HG03521 (cell line): ENCODE results near the gene DBH.

ENCODE experiments used
- ATAC-seq: cut with Tn5 transposase; IDR thresholded peaks from one replicate; pipeline ENCODE4 v1.9.1; 2021; ENCODE audit warnings: mild to moderate bottlenecking, moderate library complexity; ENCODE audit not compliant: unreplicated experiment

Gene DBH

DNA sequence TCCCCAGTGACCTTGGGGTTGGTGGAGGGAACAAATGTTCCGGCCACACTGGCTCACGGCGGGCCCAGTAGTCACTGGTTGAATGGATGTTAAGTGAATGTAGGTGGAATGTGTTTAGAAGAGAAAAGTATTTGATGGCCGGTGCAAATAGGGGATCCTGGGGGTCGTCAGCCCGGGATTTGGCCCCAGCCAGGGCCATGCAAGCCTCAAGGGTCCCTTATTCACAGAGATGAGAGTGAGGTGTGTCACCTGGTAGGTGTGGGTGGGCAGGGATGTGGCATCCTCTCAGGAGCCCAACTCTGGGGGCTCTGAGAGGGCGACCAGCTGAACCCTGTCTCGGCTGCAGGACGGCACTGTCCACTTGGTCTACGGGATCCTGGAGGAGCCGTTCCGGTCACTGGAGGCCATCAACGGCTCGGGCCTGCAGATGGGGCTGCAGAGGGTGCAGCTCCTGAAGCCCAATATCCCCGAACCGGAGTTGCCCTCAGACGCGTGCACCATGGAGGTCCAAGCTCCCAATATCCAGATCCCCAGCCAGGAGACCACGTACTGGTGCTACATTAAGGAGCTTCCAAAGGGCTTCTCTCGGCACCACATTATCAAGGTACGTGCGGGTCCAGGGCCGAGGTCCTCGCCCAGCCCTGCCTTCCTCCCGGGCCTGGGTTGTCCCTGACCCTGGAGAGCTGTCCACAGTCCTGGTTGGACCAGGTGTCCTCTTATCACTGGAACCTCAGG, 5.9 kb downstream of the DBH start:
- ATAC-seq: no peak

DNA sequence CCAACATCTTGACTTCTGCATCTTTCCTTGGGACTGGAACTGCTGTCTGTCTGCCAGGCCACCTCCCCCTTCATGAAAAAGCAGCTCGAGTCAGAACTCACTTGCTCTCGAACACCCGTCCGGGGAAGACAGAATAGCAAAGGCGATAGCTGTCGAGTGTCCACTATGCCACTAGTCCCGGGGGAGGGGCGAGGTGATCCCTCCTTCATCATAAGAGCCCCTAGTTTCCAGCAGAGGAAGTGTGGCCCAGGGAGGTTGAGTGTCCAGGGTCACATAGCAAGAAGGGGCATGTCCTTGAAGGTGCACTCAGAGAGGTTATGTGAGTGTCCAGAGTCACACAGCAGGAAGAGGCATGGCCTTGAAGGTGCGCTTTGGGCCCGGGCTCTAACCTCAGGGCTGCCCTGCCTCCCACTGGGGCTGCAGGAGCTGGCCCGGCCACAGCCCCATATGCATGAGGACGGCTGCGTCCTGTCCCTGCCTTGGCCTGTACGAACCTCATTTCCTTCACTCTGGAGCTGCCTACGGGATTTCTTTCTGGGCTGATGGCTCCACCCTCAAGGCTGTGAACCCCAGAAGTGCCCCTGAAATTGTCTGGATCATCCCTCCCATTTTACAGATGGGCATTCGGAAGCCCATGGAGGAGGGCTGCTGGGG, 6.7 kb downstream of the DBH start:
- no peak for ATAC-seq

DNA sequence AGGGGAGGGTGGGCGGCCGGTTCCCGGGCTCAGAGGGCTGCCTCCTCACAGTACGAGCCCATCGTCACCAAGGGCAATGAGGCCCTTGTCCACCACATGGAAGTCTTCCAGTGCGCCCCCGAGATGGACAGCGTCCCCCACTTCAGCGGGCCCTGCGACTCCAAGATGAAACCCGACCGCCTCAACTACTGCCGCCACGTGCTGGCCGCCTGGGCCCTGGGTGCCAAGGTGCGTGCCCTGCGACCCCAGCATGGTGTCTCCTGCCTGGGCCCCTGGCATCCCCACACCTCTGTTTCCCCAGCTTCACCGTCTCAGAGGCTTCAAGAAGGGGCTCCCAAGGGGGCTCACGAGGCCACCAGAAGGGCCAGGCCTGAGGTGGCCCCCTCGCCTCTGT, 7.2 kb downstream of the DBH start:
- no peak for ATAC-seq

DNA sequence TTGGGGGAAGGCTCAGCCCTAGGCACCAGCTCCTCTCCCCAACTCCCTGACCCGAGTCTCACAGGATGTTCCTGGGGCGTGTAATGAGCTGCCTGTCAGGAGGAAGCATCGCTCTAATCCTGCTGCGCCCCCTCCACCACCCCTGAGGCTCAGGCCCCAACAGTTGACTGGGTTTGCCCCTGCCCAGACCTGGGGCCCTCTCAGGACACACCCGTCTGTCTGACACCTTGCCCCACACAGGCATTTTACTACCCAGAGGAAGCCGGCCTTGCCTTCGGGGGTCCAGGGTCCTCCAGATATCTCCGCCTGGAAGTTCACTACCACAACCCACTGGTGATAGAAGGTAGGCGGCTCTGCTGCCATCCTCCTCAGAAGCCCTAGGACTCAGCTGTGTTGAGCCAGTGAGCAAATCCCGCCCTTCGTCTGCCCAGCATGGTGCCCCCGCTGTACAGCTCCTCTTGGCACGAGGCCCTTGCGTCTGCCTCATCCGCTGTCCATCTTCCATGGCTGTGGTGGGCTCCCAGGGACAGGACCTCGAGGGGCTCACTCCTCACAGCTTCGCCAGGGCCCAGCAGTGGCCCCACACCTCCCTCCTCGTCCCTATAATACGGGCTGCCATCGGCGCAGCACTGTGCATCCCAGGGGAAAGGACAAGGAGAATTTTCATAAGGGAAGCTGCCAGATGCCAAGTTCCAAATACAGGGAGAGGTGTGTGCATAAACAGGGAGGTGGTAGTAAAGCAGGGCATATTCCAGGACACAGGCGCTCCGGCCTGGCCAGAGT, 8.0 kb downstream of the DBH start:
- ATAC-seq: no peak

DNA sequence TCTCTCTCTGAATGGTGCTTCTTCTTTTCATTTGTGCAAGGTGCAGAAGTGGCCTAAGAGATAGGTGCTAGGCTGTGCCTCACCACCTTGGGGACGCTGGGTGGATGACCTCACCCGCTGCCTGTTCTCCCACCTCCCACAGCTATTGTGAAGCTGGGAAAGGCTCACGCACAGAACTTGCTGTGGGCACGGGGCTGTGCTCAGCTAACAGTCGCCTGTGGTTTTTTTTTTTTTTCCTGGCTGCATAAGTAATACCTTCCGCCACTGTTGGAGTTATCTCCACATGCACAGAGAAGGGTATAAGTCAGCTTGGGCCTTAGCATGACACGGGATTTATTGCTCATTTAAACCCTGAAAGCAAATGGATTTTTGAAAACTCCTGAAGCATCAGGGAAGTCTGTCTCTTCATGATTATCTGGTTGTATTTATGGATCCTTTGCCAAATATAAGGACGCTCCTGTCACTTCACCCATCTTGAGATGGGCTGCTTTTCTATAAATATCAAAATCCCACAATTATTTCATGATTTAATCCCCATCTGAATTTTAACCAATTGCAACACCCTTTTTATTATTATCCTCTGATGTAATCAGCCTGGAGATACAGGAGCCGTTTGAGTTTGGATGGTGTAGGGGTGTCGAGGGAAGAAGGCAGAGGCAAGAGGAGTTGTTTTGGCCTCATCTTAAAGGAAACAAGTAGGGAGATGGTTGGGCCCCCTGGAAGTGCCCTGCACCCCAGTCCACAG, 9.0 kb downstream of the DBH start:
- no peak for ATAC-seq

DNA sequence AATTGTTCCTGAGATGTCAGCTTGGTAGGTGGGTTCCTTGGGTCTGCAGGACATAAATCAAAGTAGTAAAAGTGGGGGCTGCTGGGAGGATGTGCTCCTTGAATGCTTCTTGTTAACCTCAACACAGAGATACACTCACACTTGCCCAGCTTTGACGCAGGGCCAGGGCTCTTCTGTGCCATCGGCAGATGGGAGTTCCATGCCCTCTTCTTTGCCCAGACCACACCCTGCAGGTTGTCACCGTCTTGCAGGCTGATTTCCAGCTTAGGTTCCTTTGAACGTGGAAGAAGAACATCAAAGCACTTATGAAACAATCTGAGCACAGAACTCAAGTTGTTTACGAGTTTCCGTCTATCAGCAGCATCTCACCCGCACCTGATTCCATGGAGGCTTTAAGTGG, 11.0 kb downstream of the DBH start:
- ATAC-seq: no peak

DNA sequence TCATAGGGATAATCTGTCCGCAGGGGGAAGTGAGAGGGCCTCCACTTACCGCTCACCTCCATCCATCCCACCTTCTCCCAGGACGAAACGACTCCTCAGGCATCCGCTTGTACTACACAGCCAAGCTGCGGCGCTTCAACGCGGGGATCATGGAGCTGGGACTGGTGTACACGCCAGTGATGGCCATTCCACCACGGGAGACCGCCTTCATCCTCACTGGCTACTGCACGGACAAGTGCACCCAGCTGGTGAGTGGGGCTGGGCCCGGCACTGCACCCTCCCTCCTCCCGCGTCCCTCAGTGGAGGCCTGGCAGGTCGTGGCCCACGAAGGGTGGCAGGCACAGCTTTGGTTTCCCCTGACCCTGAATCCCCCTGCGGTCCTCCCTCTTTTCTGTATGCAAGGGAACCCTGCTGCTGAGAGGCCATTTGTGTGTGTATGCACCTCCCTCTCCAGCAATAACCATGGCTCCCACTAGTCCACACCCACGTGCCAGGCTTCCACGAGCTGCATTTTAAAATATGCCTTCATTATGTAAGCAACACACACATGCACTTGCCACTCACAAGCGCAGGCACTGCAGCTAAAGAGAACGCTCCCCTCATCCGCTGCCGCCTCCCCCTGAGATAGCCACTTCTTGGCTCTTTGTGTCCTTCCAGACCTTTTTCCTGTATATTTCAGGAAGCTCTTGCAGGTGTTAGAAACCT, 11.8 kb downstream of the DBH start:
- no peak for ATAC-seq

DNA sequence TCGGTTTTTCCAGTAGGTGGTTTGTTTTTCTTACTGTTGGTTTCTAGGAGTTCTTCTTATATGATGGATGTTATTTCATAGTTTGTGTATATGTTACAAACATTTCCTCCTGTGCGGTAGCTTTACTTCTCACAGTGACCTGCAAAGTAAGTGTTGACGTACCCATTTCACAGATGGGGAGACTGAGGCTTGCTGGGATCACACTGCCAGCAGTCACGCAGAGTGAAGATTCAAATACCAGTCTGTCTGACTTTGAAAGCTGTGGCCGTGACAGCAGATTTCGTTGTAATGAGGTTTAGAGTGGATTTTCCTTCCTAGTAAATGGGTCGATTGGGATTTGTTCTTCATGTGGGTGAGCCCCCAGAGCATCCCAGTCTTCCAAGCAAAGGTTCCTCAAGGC, 13.0 kb downstream of the DBH start:
- no peak for ATAC-seq

DNA sequence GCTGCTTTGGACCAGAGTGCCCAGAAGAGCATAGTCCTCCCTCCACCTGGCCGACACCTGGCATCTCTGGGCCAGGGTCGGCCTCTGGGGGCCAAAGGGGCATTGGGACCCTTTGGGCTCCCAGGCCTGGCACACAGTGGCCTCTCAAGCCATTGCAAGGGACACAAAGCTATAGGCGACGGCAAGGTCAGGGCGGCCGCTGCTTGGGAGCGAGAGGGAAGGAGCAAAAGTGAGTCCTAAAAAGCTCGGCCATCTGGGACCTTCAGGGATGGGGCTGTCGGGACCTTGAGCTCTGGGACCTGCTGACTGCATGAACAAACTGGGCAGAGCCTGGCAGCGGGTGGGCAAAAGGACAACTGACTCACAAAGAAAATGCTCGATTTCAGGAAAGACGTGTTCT, 13.9 kb downstream of the DBH start:
- ATAC-seq: no peak

DNA sequence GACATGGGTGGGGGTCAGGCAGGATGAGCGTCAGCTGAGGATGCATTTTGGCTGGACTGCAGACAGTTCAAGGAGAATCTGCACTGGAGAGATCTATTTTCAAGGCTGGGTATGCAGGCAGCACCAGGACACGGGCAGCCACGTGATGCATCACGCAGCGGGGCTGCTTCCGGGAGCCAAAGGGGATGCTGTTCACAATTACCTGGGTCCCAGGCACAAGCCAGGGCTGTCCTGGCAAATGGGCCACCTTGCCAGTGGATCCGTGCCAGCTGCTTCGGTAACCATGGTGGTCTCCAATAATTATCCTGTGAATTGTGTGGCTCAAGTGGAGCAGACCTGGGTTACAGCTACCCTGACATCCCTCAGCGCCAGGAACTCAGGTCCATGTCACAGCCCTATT, 17.5 kb downstream of the DBH start:
- no peak for ATAC-seq

DNA sequence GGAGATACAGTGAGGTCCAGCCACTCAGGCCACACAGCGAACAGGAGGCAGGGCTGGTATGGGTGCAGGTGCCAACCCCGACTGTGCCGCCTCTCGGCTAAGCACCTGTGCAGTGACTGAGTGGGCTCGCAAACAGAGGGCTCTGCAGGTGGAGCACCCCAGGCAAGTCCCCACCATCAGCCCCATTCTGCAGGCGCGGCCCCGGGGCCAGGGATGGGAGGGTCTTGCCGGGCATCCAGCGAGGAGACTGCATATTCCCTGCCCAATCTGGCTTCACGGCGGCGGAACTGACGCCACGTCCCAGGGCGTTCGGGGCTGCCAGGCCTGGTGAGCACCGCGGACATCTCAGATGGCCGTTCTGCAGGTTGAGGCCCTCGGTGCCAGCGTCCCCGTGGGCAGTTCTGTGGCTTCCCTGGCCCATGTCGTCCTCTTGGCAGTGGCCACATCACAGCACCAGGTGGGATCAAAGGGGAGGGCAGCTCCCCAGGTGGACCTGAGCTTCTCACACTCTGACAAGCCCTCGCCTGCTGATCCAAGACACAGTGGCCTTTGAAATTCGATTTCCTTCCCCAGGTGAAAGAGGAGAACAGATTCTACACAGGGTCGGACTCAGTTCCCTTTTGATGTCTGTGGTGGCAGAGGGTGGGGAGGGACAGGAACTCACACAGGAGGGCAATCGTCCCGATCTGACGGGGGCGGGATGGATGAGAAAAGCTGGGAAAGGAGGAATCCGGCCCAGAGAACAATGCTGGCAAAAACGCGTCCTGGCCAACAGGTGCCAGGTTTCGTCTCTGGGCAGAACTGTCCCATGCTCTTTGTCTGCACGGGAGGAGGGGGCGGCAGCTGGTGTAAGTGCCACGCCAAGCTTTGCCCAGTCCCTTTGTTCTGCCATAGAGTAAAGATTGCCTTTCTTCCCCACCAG, 18.8 kb downstream of the DBH start:
- no peak for ATAC-seq

DNA sequence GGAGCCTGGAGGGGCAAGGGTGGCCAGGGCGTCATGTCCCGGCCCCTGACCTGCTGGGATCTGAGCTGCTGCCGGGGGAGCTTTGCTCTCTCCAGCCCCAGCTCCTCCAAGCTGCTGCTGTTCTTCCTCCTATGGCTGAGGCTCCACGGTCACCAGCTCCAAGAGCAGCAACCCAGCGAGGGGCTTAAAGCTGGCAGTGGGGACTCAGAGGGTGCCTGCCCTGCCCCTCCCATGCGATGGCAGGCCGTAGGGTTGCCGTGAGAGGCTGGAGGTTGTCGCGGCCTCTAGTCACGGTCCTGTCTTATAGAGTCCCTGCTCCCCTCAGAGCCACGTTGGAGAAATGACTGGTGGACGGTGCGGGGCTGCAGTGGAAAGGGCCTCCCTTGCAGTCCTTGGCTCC, 19.5 kb downstream of the DBH start:
- no peak for ATAC-seq

DNA sequence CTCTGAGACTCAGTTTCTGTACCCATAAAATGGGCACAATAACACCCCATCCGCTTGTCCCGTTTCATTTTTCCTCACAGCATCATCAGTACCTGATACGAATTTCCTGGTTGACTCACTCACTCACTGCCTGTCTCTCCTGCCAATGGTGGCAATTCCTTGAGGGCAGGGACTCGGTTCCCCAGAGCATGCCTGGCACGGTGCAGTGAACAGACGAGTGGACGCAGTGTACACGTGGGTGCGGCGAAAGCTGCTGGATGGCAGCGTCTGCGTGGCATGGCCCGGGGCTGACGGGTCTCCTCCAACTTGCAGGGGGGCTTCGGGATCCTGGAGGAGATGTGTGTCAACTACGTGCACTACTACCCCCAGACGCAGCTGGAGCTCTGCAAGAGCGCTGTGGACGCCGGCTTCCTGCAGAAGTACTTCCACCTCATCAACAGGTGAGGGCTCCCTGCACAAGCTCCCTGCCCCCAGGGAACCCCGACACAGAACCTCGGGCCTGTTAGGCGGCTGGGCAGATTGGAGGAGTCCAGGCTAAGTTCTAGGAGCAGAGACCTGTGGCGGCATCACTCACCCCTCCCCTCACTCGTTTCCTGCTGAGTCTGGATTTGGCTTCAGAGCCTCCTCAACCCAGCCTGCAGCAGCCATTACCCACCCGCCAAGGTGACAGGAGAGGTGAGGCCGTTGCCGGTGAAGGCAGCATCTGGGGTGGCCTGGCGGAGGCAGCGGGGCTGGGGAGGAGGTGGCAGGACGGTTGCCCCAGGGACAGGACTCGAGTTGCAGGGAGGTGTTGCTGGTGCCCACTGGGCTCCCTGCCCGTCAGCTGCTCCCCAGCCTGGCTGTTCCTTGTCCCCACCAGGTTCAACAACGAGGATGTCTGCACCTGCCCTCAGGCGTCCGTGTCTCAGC, 20.3 kb downstream of the DBH start:
- ATAC-seq: no peak

DNA sequence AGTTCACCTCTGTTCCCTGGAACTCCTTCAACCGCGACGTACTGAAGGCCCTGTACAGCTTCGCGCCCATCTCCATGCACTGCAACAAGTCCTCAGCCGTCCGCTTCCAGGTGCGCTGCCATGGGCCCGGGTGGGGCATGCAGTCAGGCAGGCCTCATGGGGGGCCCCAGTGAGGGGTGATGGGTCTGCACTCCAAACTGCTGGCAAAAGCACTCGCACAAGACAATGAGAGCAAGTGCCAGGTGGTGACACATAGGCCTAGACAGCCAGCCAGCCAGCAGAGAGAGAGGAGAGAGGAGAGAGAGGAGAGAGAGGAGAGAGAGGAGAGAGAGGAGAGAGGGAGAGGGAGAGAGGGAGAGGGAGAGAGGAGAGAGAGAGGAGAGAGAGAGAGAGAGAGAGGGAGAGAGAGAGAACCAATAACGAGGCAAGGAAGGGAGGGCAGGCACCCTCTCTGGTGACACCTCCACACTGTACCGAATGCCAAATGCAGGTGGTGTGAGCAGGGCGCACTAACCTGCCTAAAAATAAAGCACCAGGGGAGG, 21.0 kb downstream of the DBH start:
- no peak for ATAC-seq

DNA sequence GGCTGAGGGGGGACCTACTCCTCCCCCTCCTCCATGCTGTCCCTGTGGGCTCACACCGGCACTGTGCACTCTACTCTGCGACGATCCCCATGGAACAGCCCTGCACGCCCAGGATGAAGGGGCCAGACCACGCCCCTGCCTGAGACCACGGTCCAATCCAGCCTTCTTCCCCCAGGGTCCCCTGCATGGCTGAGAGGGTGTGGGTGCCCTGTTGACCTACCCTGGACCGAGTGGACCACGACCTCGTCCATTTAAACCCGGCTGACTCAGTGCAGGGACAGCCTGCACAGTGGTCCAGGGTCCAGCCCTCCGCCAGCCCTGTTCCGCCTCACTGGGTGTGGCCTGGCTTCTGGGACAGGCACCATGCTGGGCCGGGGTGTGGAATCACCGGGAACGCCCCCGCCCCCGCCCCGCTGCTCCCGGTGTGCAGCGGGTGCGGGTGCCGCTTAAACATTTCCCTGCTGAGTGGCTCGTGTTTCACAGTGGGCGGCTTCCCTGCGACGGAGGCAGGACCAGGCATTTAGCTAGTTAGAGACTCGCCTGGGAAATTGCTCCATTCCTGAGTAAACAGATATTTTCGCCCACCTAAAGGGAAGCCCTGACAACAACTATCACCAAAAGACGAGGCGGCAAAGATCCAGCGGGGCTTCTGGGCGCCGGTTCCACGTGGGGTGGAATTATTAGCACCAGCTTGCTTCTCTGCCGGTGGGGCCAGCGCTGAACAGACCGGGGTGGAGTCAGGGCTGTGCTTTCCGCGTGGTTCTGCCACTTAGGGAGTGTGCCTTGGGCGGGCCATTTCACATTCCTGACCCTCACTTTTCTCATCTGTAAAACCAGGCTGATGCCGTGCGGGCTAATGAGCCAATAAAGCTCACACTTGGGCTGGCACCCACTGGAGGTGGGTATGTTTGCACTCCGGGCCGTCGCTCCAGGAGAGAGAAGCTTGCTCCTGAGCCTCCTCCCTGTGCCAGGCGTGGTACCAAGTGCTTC, 22.6 kb downstream of the DBH start:
- no peak for ATAC-seq

DNA sequence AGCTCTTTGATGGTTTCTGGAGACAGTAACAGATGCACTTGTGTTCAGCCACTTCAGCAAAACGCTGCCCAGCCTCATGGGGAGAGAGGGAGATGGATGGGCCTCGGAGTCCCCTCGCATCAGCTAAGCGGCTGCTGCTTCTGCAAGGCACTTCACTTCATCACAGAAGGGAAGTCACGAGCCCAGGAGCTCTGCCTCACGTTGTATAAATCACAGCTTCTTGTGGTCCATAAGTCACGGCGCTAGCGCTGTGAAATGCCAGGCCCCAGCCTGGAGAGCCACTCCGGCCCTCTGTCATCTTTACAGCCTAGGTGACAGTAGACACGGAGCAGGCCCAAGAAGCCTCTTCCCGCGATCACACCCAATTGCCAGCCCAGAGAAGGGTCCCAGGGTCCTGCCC, 23.4 kb downstream of the DBH start:
- no peak for ATAC-seq

DNA sequence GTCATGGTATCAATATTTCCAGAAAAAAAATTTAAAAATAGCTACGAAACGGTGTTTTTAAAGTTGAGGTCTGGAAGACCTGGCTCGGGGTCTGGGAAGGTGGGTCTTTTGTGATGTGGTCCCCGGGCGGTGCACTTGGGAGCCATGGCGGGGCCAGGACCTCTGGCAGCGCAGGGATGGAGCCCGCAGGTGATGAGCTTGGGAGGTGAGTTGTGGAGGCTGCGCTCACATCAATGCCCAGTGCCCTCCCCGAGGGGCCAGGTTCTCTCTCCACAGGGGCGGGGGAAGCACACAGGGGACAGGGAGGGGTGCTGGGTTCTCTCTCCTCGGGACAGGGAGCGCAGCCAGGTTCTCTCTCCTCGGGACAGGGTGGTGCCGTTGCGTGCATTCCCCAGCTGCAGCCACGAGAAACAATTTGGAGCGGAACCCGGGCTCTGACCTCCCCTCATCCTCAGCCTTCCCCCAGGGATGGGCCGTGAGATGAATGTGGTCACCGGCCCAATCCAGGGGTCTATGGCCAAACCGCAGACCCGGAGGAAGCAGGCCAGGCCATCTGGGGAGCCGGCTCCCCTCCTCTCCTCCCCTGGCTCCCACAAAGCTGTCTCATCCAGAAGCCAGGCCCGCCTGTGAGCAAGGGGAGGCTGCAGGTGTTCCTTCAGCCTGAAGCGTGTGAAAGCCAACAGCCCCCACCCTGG, 25.8 kb downstream of the DBH start:
- no peak for ATAC-seq
